Lower leg skin (tissue), 3 donors: ENCODE measurements around the gene PDIA6.

Experiments
- POLR2A ChIP-seq, 2 donors: fragments of 450-650 bp; IDR thresholded peaks; one replicate each; pipeline ENCODE4 v1.6.1; 2016 to 2017; ENCODE audit warnings: antibody characterized with exemption in 2 of 2, mild to moderate bottlenecking in 1 of 2, moderate library complexity in 1 of 2
- TF ChIP-seq, protein P1 (sequence below), 3 donors: fragments of 450-650 bp; IDR thresholded peaks; one replicate each; pipeline ENCODE4 v1.5.1; 2016; ENCODE audit warnings: antibody characterized with exemption in 3 of 3, mild to moderate bottlenecking in 3 of 3, moderate library complexity in 2 of 3

DNA sequence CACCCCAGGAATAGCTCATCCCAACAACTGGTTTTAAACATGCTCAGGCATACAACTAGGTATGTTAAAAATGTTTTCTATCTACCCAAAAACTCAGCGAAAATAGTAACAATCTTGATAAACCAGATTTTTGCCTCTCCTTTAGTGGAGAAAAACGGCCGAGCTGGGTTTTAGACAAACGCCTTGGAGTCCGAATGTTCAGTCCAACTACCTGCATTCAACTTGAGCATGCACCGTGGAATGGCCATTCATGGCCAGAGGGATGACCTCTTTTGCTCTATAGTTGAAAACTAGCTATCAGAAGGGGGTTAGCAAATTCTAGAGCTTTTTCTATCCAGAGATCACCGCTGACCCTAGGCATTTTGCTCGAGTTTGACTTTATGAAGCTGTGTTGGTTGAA is 30.8 kb downstream of the PDIA6 start:
- TF ChIP-seq, protein P1, sequence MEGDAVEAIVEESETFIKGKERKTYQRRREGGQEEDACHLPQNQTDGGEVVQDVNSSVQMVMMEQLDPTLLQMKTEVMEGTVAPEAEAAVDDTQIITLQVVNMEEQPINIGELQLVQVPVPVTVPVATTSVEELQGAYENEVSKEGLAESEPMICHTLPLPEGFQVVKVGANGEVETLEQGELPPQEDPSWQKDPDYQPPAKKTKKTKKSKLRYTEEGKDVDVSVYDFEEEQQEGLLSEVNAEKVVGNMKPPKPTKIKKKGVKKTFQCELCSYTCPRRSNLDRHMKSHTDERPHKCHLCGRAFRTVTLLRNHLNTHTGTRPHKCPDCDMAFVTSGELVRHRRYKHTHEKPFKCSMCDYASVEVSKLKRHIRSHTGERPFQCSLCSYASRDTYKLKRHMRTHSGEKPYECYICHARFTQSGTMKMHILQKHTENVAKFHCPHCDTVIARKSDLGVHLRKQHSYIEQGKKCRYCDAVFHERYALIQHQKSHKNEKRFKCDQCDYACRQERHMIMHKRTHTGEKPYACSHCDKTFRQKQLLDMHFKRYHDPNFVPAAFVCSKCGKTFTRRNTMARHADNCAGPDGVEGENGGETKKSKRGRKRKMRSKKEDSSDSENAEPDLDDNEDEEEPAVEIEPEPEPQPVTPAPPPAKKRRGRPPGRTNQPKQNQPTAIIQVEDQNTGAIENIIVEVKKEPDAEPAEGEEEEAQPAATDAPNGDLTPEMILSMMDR (IDR thresholded peaks at IDR 0.05), result no peak
- no peak for TF ChIP-seq POLR2A (IDR thresholded peaks at IDR 0.05)
